Left lobe of liver (tissue), 2 donors: ENCODE data around the gene KTN1. TPM values are rescaled to one million over a fixed set of nuclear protein-coding genes. Genes with fewer than 3 reads are reported as not detected.

Source experiments
- ATAC-seq: fragments of 200-7000 bp; cut with Tn5 transposase; one replicate; pipeline ENCODE4 v1.9.1; 2020; ENCODE audit warnings: mild to moderate bottlenecking, moderate library complexity
- DNase-seq: peaks from one replicate; pipeline ENCODE4 v3.0.0-alpha.2; 2020; ENCODE audit warnings: low spot score
- total RNA-seq: library from RNA; stranded (reverse); gene quantifications from one replicate; pipeline ENCODE4 v1.2.1, GENCODE V29; 2021
- donor health status: DM: no; HTN: no; CAD: no; lungs with moderate emphysema.
- donor health status: DM: no; HTN: yes; CAD: no.

The KTN1 gene
- total RNA-seq, 1 donor from 2014 or later, result 53.1 TPM

- ATAC-seq (no peak), DNase-seq (no peak)
These were observed 5.0 kb upstream of the KTN1 start for GRCh38 chr14:55574988-55575387.

GRCh38 chr14:55577229-55577628 is 2.8 kb upstream of the KTN1 start:
- DNase-seq (no peak), ATAC-seq (no peak)

- no peak for ATAC-seq
These were observed 1.5 kb upstream of the KTN1 start for GRCh38 chr14:55578511-55578910.

GRCh38 chr14:55580470-55581341 is 699 bp downstream of the KTN1 start:
- peak; percentile 41 for ATAC-seq
- DNase-seq, result peak; percentile 57

More at GRCh38 chr14:55578511-55578910, 1.5 kb upstream of the KTN1 start:
- DNase-seq, result no peak

GRCh38 chr14:55581342-55581771 is 1.4 kb downstream of the KTN1 start:
- DNase-seq (no peak), ATAC-seq (no peak)

GRCh38 chr14:55582746-55583145 is 2.7 kb downstream of the KTN1 start:
- ATAC-seq (no peak), DNase-seq (no peak)

- DNase-seq (no peak), ATAC-seq (peak; percentile 24)
These were observed 4.0 kb downstream of the KTN1 start for GRCh38 chr14:55583942-55584468.

GRCh38 chr14:55585854-55586253 is 5.8 kb downstream of the KTN1 start:
- no peak for DNase-seq
- no peak for ATAC-seq

- DNase-seq (no peak), ATAC-seq (no peak)
These were observed 6.4 kb downstream of the KTN1 start for GRCh38 chr14:55586411-55586810.

- ATAC-seq, result no peak
- no peak for DNase-seq
These were observed 7.8 kb downstream of the KTN1 start for GRCh38 chr14:55587847-55588246.

- DNase-seq (no peak), ATAC-seq (no peak)
These were observed 8.3 kb downstream of the KTN1 start for GRCh38 chr14:55588259-55588699.

- DNase-seq, result no peak
- no peak for ATAC-seq
These were observed 9.2 kb downstream of the KTN1 start for GRCh38 chr14:55589171-55589570.

GRCh38 chr14:55592436-55592835 is 12.4 kb downstream of the KTN1 start:
- ATAC-seq (peak; percentile 64), DNase-seq (no peak)

GRCh38 chr14:55593698-55594097 is 13.7 kb downstream of the KTN1 start:
- ATAC-seq (peak; percentile 52), DNase-seq (no peak)

- ATAC-seq (peak; percentile 93), DNase-seq (peak; percentile 82)
These were observed 19.4 kb downstream of the KTN1 start for GRCh38 chr14:55599250-55599879.

- no peak for DNase-seq
- no peak for ATAC-seq
These were observed 21.0 kb downstream of the KTN1 start for GRCh38 chr14:55600784-55601561.

GRCh38 chr14:55603401-55603953 is 23.5 kb downstream of the KTN1 start:
- no peak for DNase-seq
- no peak for ATAC-seq

GRCh38 chr14:55604488-55604887 is 24.5 kb downstream of the KTN1 start:
- ATAC-seq, result no peak
- DNase-seq, result no peak

- no peak for DNase-seq
- ATAC-seq, result no peak
These were observed 25.0 kb downstream of the KTN1 start for GRCh38 chr14:55604900-55605418.

GRCh38 chr14:55605793-55606192 is 25.8 kb downstream of the KTN1 start:
- ATAC-seq, result no peak
- DNase-seq, result no peak

- ATAC-seq, result no peak
- DNase-seq, result no peak
These were observed 27.4 kb downstream of the KTN1 start for GRCh38 chr14:55607386-55607785.
